ENCODE data around the gene CDH8. TPM values are rescaled to one million over a fixed set of nuclear protein-coding genes. Genes with fewer than 3 reads are reported as not detected.

CDH8 gene
- total RNA-seq, 1 donor from 2014 or later, result 0.78 TPM

- H3K9me3 ChIP-seq, result no peaks in the 10 kb centered on the region
- no peak overlapping the region for H3K27ac ChIP-seq
- no peaks in the 10 kb centered on the region for H3K27me3 ChIP-seq
- DNase-seq, result no peak
- H3K36me3 ChIP-seq, result no peaks in the 10 kb centered on the region
- no peak for ATAC-seq
- no peaks in the 10 kb centered on the region for H3K4me1 ChIP-seq
- intact Hi-C loops (cut with DNase I), result no loop called here
- no peak for TF ChIP-seq CTCF (IDR thresholded peaks at IDR 0.05)
- no peak overlapping the region for H3K4me3 ChIP-seq
Measured at GRCh38 chr16:61872778-61873119, 163.5 kb downstream of the CDH8 start.

- ATAC-seq (no peak), DNase-seq (no peak)
- Histone ChIP-seq H3K27ac (no peak overlapping the region), H3K27me3 (no peaks in the 10 kb centered on the region), H3K4me1 (no peaks in the 10 kb centered on the region), H3K9me3 (no peaks in the 10 kb centered on the region), H3K36me3 (no peaks in the 10 kb centered on the region), H3K4me3 (no peak overlapping the region)
- TF ChIP-seq CTCF (IDR thresholded peaks at IDR 0.05), result no peak
- intact Hi-C loops (cut with DNase I), result no loop called here
Measured at GRCh38 chr16:61871837-61872777, 164.1 kb downstream of the CDH8 start.

- no peaks in the 10 kb centered on the region for H3K4me1 ChIP-seq
- H3K27ac ChIP-seq, result no peak overlapping the region
- no peaks in the 10 kb centered on the region for H3K9me3 ChIP-seq
- DNase-seq (no peak), ATAC-seq (no peak)
- intact Hi-C loops (cut with DNase I), result no loop called here
- no peaks in the 10 kb centered on the region for H3K36me3 ChIP-seq
- H3K4me3 ChIP-seq, result no peak overlapping the region
- no peak for TF ChIP-seq CTCF (IDR thresholded peaks at IDR 0.05)
- H3K27me3 ChIP-seq, result no peaks in the 10 kb centered on the region
Measured at GRCh38 chr16:61862221-61863155, 173.8 kb downstream of the CDH8 start.

- Histone ChIP-seq H3K27me3 (no peaks in the 10 kb centered on the region), H3K27ac (no peak overlapping the region), H3K9me3 (no peaks in the 10 kb centered on the region), H3K36me3 (no peaks in the 10 kb centered on the region), H3K4me3 (no peak overlapping the region), H3K4me1 (no peaks in the 10 kb centered on the region)
- ATAC-seq, result no peak
- DNase-seq, result no peak
- intact Hi-C loops (cut with DNase I), result no loop called here
- no peak for TF ChIP-seq CTCF (IDR thresholded peaks at IDR 0.05)
Measured at GRCh38 chr16:61858988-61859387, 177.2 kb downstream of the CDH8 start.

GRCh38 chr16:61842666-61843065 is 193.6 kb downstream of the CDH8 start:
- Histone ChIP-seq H3K4me3 (no peak overlapping the region), H3K27ac (no peak overlapping the region), H3K36me3 (no peaks in the 10 kb centered on the region), H3K4me1 (no peaks in the 10 kb centered on the region), H3K9me3 (no peaks in the 10 kb centered on the region), H3K27me3 (no peaks in the 10 kb centered on the region)
- intact Hi-C loops (cut with DNase I), result no loop called here
- DNase-seq, result no peak
- ATAC-seq, result no peak
- TF ChIP-seq CTCF (IDR thresholded peaks at IDR 0.05), result no peak
